MM.1S (cell line): ENCODE data around the gene PER2.

Experiments used
- EZH2 ChIP-seq: fragments of 300-600 bp; sonication (generic); optimal IDR thresholded peaks from 2 replicates; pipeline ENCODE3; 2017; ENCODE audit warnings: low read depth, mild to moderate bottlenecking, antibody characterized with exemption, low read length, mixed read lengths
- EZH2phosphoT487 ChIP-seq: fragments of 300-600 bp; sonication (generic); IDR thresholded peaks from 2 replicates; pipeline ENCODE4 v1.6.1; 2018; ENCODE audit warnings: antibody characterized with exemption, low read length
- TF ChIP-seq, protein P1 (sequence below): fragments of 300-600 bp; sonication (generic); IDR thresholded peaks from 2 replicates; pipeline ENCODE4 v1.5.1; 2016; ENCODE audit warnings: antibody characterized with exemption, low read length, mixed read lengths

DNA sequence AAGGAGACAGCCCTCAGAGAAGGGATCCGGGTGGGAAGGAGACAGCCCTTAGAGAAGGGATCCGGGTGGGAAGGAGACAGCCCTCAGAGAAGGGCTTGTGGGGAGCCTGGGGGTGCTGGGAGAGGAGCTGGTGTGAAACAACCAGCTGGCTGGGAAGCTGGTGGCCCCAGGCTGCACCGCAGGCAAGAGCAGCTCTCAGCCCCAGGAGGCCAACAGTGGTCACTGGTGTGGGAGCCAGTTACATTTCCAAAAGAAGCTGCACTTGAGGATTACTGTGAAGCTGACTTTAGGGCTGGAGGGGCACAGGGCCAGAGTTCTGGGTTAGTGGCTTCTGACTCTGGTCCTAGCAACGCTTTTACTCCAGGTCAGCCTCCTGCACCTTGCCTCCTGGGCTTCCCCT lies 51.8 kb downstream of the PER2 start:
- TF ChIP-seq, protein P1, sequence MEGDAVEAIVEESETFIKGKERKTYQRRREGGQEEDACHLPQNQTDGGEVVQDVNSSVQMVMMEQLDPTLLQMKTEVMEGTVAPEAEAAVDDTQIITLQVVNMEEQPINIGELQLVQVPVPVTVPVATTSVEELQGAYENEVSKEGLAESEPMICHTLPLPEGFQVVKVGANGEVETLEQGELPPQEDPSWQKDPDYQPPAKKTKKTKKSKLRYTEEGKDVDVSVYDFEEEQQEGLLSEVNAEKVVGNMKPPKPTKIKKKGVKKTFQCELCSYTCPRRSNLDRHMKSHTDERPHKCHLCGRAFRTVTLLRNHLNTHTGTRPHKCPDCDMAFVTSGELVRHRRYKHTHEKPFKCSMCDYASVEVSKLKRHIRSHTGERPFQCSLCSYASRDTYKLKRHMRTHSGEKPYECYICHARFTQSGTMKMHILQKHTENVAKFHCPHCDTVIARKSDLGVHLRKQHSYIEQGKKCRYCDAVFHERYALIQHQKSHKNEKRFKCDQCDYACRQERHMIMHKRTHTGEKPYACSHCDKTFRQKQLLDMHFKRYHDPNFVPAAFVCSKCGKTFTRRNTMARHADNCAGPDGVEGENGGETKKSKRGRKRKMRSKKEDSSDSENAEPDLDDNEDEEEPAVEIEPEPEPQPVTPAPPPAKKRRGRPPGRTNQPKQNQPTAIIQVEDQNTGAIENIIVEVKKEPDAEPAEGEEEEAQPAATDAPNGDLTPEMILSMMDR = no peak
- TF ChIP-seq EZH2phosphoT487 = no peak
- TF ChIP-seq EZH2 = no peak
